NT2/D1 (cell line): ENCODE measurements around the gene ELL2.

Experiments used
- DNase-seq: peaks from one replicate; pipeline ENCODE4 v3.0.0-alpha.2; 2011; ENCODE audit warnings: low read depth, low spot score
- H3K27me3 ChIP-seq: 2 replicates; pipeline ENCODE4 v1.6.0; 2011; ENCODE audit warnings: mild to moderate bottlenecking; ENCODE audit not compliant: insufficient read length, insufficient read depth
- H3K36me3 ChIP-seq: 2 replicates; pipeline ENCODE4 v1.6.1; 2011; ENCODE audit warnings: mild to moderate bottlenecking, low read length, mixed read lengths; ENCODE audit not compliant: insufficient read depth, insufficient read length
- H3K4me1 ChIP-seq: 2 replicates; pipeline ENCODE4 v1.5.1; 2011; ENCODE audit not compliant: insufficient read depth, insufficient read length
- H3K4me3 ChIP-seq: 2 replicates; pipeline ENCODE4 v1.5.1; 2011; ENCODE audit warnings: low read depth; ENCODE audit not compliant: insufficient read length
- H3K9ac ChIP-seq: 2 replicates; pipeline ENCODE4 v1.6.0; 2011; ENCODE audit warnings: low read depth; ENCODE audit not compliant: insufficient read length
- H3K9me3 ChIP-seq: 2 replicates; pipeline ENCODE4 v1.5.1; 2011; ENCODE audit warnings: mild to moderate bottlenecking, low read length; ENCODE audit not compliant: insufficient read depth
- SUZ12 ChIP-seq: IDR thresholded peaks from 2 replicates; pipeline ENCODE4 v1.6.1; 2011; ENCODE audit not compliant: insufficient read length, insufficient read depth; ENCODE audit errors: extremely low read depth
- YY1 ChIP-seq: IDR thresholded peaks from 2 replicates; pipeline ENCODE4 v1.6.1; 2011; ENCODE audit not compliant: insufficient read length, insufficient read depth
- ZNF274 ChIP-seq: IDR thresholded peaks from 2 replicates; pipeline ENCODE4 v1.6.1; 2011; ENCODE audit warnings: mild to moderate bottlenecking, low read depth, low read length

ELL2 gene

DNA sequence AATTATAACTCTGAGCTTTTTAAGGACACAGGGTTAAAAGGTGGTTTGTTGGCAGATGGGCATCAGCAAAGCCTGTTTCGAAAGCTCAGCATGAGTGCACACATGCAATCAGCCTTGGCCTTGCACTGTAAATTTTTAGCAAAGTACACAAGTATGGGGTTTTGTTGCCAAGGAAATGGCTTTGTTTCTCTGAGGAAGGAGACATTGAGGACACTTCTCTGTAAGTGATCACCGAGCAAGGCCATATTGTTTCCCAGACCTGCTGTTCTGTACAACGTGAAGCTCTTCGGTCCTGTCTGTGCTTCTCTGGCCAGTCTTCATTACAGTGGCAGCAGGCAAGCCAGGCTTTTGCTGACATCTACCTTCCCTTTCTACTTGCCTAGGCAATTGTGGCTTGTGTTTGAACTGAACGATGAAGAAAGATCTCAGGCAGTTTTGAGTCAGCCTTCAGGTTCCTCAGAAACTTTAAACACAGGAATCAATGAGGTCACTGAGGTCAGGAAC lies 111.2 kb downstream of the ELL2 start:
- no peaks in the 10 kb centered on the region for H3K4me1 ChIP-seq
- no peak overlapping the region for H3K4me3 ChIP-seq
- TF ChIP-seq YY1 (no peak), SUZ12 (no peak), ZNF274 (no peak)
- no peak overlapping the region for H3K9ac ChIP-seq
- 0 out of 2 replicates have a peak, but pooled peaks cover 5% of the 10 kb centered on the region for H3K9me3 ChIP-seq
- H3K36me3 ChIP-seq, result no peaks in the 10 kb centered on the region
- DNase-seq, result no peak
- H3K27me3 ChIP-seq, result no peaks in the 10 kb centered on the region

DNA sequence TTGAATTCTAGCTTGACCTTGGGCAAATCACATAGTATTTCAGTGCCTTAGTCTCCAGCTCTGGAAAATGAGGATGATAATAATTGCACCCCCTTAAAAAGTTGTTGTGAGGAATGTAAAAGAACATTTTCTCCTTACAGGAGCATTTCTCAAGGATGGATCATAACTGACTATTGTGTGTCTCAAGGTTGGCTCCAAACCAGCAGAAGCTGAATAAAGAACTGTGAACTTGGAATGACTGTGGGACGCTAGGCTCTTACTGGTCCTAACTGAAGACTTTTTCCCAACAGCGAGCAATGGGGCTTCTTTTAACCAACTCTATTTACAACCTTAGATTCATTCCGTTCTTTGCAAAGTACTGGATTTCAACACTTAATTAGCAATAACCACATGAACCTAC lies 113.0 kb downstream of the ELL2 start:
- TF ChIP-seq ZNF274 (no peak), SUZ12 (no peak), YY1 (no peak)
- no peak overlapping the region for H3K4me3 ChIP-seq
- no peaks in the 10 kb centered on the region for H3K27me3 ChIP-seq
- H3K4me1 ChIP-seq, result no peaks in the 10 kb centered on the region
- H3K9ac ChIP-seq, result no peak overlapping the region
- no peak for DNase-seq
- 0 out of 2 replicates have a peak, but pooled peaks cover 5% of the 10 kb centered on the region for H3K9me3 ChIP-seq
- no peaks in the 10 kb centered on the region for H3K36me3 ChIP-seq

DNA sequence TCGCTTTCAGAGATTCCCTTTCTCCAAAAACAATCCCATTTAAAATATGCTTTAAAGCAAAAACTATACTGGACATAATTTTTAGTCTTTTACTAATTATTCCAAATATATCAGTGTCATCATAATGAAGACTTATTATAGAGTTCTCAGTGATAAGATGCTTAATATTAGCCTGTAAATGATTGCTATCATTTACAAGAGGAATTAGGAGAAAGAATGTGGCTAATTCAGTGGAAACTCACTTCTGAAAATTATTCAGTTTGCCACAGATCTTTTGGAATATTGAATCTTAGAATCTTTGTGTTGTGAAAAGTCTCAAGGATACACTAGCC lies 114.4 kb downstream of the ELL2 start:
- TF ChIP-seq YY1 (no peak), ZNF274 (no peak), SUZ12 (no peak)
- H3K9ac ChIP-seq, result no peak overlapping the region
- H3K9me3 ChIP-seq, result 0 out of 2 replicates have a peak, but pooled peaks cover 5% of the 10 kb centered on the region
- no peak for DNase-seq
- H3K4me3 ChIP-seq, result no peak overlapping the region
- no peaks in the 10 kb centered on the region for H3K36me3 ChIP-seq
- H3K27me3 ChIP-seq, result no peaks in the 10 kb centered on the region
- no peaks in the 10 kb centered on the region for H3K4me1 ChIP-seq

DNA sequence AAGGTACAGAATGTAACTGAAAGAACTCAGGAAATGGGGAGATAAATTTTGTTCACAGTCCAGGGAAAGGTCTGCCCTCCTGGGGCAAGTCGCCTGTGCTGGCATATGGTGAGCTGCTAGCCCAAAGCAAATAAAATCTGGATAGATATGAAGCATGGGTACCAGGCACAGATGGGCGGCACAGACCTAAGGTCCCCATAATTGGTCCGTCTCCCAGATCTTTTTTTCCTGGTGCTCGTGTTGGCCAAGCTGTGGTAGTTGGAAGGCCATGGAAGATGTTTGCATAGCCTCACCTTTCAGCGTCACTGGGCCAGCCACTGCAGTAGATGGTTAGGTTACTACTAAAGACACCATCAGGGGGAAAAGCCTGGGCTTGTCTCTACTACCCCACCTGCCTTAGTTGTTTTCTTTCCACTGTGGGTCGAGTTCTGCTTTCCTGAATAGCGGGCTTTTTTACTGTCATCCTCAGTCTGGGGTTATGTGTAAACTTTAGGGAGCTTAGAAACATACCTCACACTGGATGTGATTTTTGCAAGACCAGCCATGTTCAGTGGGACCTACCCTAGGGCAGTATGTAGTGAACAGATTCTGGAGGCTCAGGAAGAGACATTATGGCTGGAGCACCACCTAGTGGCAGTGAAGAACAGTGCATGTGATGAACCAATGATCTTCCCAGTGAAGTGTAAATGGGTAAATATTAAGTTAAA lies 114.9 kb downstream of the ELL2 start:
- no peak for DNase-seq
- Histone ChIP-seq H3K4me3 (no peak overlapping the region), H3K36me3 (no peaks in the 10 kb centered on the region), H3K9me3 (0 out of 2 replicates have a peak, but pooled peaks cover 5% of the 10 kb centered on the region), H3K27me3 (no peaks in the 10 kb centered on the region), H3K4me1 (no peaks in the 10 kb centered on the region), H3K9ac (no peak overlapping the region)
- TF ChIP-seq SUZ12, result no peak
- no peak for TF ChIP-seq ZNF274

DNA sequence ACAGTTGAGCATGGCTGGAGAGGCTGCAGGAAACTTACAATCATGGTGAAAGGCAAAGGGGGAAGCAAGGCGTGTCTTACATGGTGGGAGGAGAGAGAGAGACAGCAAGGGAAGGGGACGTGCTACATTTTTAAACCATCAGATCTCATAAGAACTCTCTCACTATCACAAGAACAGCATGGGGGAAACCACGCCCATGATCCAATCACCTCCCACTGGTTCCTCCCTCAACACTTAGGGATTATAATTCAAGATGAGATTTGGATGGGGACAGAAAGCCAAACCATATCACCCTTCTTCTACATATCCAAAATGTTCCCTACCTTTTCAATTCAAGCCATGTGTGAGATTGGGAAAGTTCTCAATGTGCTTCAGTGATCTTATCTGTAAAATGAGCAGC lies 116.3 kb downstream of the ELL2 start:
- Histone ChIP-seq H3K36me3 (no peaks in the 10 kb centered on the region), H3K4me3 (no peak overlapping the region), H3K9me3 (0 out of 2 replicates have a peak, but pooled peaks cover 2% of the 10 kb centered on the region), H3K4me1 (no peaks in the 10 kb centered on the region), H3K27me3 (no peaks in the 10 kb centered on the region), H3K9ac (no peak overlapping the region)
- no peak for DNase-seq
- no peak for TF ChIP-seq SUZ12
- TF ChIP-seq ZNF274, result no peak
- no peak for TF ChIP-seq YY1

DNA sequence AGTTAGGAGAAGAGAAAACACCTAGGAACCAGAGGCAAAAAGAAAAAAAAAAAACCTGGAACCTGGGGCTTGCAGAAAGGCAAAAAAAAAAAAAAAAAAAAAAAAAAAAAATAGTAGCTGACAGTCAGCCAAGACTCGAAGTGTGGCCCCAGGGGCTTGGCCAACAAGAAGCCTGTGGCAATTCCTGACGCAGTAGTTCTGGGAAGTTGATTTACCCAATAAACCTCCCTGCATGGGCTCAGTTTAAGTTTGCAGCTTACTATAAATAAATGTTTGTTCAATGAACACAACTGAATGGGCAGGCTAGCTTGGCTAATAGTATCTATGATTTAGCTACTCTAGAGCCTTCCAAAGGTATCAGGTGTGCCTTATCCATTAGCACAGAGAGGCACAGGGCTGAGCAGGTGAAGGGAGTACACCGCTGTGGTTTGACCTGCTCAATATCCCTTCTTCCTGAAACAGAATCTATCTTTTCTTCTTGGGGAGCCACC lies 117.9 kb downstream of the ELL2 start:
- Histone ChIP-seq H3K4me3 (no peak overlapping the region), H3K27me3 (no peaks in the 10 kb centered on the region), H3K9me3 (no peaks in the 10 kb centered on the region), H3K4me1 (no peaks in the 10 kb centered on the region), H3K36me3 (no peaks in the 10 kb centered on the region), H3K9ac (no peak overlapping the region)
- no peak for DNase-seq
- TF ChIP-seq SUZ12 (no peak), YY1 (no peak), ZNF274 (no peak)

DNA sequence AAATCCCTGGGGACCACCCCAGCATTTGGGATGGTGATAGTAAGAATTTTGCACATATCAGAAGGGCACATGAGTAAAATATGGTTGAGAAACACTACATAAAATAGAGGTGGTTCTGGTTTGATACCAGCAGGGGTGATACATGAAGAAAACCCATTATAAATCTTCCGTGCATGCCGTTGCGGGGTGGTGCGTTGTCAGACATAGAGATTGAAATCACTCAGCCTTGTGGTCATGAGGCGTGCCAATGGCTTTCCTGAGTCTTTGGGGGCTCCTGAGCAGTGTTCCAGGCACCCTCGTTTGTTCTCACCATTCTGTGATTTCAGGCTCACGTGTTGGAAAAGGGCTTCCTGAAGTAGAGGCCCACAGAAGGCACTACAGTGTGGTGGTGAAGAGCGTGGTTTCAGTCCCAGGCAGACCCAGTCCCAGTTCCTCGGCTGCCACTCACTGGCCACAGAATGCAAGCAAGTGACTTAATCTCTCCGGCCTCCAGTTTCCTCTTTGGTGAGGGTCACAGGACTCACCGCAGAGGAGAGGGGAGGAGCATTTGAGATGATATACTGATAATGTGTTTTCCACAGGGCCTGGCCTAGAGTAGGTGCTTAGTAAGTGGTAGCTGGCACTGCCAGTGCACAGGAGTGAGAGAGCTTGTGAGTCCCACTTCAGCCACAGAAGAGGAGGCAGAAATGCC lies 118.7 kb downstream of the ELL2 start:
- TF ChIP-seq SUZ12, result no peak
- TF ChIP-seq YY1, result no peak
- TF ChIP-seq ZNF274, result no peak
- Histone ChIP-seq H3K36me3 (no peaks in the 10 kb centered on the region), H3K4me3 (no peak overlapping the region), H3K9ac (no peak overlapping the region), H3K4me1 (no peaks in the 10 kb centered on the region), H3K27me3 (no peaks in the 10 kb centered on the region), H3K9me3 (no peaks in the 10 kb centered on the region)
- no peak for DNase-seq
